Activated T-helper 2 cell treated with anti-CD3 and anti-CD28 coated beads, Interferon-gamma antibody, Interleukin-2, Interleukin-4, amounts not matched to agents 10 μg/mL and 5 μg/mL and 100 μg/mL, durations not matched to agents 14 hours and 24 hours and 36 hours (primary cell): Measurements from ENCODE around the gene POU2F3. TPM values are rescaled to one million over a fixed set of nuclear protein-coding genes. Genes with fewer than 3 reads are reported as not detected.

ENCODE experiments used
- DNase-seq: peaks from one replicate; pipeline ENCODE4 v3.0.0; 2021; ENCODE audit warnings: low spot score
- H3K27ac Mint-ChIP-seq: one replicate; pipeline ENCODE4 v1.8.0; 2021; ENCODE audit warnings: mixed read lengths
- H3K27me3 Mint-ChIP-seq: one replicate; pipeline ENCODE4 v1.8.0; 2021; ENCODE audit warnings: low read depth, mixed read lengths
- H3K36me3 Mint-ChIP-seq: one replicate; pipeline ENCODE4 v1.8.0; 2021; ENCODE audit warnings: low read depth, mixed read lengths
- H3K4me1 Mint-ChIP-seq: one replicate; pipeline ENCODE4 v1.8.0; 2021; ENCODE audit warnings: low read depth, mixed read lengths
- H3K4me3 Mint-ChIP-seq: one replicate; pipeline ENCODE4 v1.8.0; 2021; ENCODE audit warnings: low read depth, mild to moderate bottlenecking, moderate library complexity, mixed read lengths
- H3K9me3 Mint-ChIP-seq: one replicate; pipeline ENCODE4 v1.8.0; 2021; ENCODE audit warnings: mixed read lengths
- intact Hi-C: fragments of 100-400 bp; cut with micrococcal nuclease; formaldehyde crosslinking; loops from one replicate; pipeline ENCODE4 v1.15.1; 2023
- total RNA-seq: library from RNA; stranded (reverse); gene quantifications from 2 replicates; pipeline ENCODE4 v1.2.3, GENCODE V29; 2022

Gene POU2F3
- total RNA-seq, 1 donor from 2014 or later: not detected

DNA sequence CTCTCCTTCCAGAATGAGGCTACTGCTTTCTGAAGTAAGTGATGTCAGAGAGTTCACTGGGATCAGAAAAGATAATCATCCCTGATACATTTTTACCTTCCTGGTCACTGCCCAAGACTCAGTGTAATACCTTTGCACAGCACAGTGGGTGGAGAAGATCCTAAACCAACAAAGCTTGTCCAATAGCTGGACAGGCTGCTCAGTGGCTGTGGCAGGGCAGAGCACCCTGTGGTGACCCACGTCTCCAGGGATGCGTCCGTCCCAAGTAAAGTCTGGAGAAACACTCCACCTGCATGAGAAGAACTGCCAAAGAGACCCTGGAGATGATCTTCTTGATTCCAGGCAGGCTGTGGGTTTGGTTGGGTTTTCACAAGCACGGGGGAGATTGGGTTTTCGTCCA, 54.2 kb downstream of the POU2F3 start:
- DNase-seq: no peak
- H3K4me1 Mint-ChIP-seq: no peaks in the 10 kb centered on the region
- peaks cover 59% of the 10 kb centered on the region for H3K27me3 Mint-ChIP-seq
- no peak overlapping the region for H3K4me3 Mint-ChIP-seq
- no peak overlapping the region for H3K27ac Mint-ChIP-seq
- no peaks in the 10 kb centered on the region for H3K9me3 Mint-ChIP-seq
- no peaks in the 10 kb centered on the region for H3K36me3 Mint-ChIP-seq
- intact Hi-C loops: no loop called here

DNA sequence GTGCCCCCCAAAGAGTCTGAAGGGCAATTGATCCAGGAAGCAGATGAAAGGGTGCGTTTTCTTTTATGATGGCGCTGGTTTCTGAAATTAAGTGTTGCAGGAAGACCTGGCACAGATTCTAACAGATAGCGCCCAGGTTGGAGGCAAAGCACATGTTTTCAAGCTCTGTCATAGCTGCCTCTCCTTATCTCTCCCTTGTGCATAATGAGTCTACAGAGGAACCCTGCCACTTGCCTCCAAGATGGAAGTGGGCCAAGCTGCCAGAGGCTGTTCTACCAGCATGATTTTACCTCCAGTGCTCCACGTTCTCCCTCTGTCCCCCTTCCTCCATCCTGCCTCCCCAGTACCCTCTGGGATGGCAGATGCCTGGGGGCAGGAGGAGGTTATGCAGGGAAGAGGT, 55.2 kb downstream of the POU2F3 start:
- H3K27ac Mint-ChIP-seq: no peak overlapping the region
- no peaks in the 10 kb centered on the region for H3K36me3 Mint-ChIP-seq
- H3K27me3 Mint-ChIP-seq: peaks cover 55% of the 10 kb centered on the region
- no peak overlapping the region for H3K4me3 Mint-ChIP-seq
- intact Hi-C loops: no loop called here
- no peak for DNase-seq
- H3K9me3 Mint-ChIP-seq: no peaks in the 10 kb centered on the region
- H3K4me1 Mint-ChIP-seq: no peaks in the 10 kb centered on the region

DNA sequence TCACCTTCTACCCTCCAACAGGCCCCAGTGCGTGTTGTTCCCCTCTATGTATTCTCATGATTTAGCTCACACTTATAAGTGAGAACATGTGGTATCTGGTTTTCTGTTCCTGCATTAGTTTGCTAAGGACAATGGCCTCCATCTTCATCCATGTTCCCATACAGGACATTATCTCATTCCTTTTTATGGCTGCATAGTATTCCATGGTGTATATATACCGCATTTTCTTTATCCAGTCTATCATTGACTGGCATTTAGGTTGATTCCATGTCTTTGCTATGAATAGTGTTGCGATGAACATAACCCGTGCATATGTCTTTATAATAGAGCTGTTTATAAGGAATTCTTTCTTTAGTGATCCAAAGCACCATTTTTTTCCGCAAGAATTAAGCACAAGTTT, 56.6 kb downstream of the POU2F3 start:
- no peaks in the 10 kb centered on the region for H3K36me3 Mint-ChIP-seq
- no peak for DNase-seq
- H3K27ac Mint-ChIP-seq: no peak overlapping the region
- intact Hi-C loops: no loop called here
- no peak overlapping the region for H3K4me3 Mint-ChIP-seq
- no peaks in the 10 kb centered on the region for H3K9me3 Mint-ChIP-seq
- peaks cover 48% of the 10 kb centered on the region for H3K27me3 Mint-ChIP-seq
- no peaks in the 10 kb centered on the region for H3K4me1 Mint-ChIP-seq

DNA sequence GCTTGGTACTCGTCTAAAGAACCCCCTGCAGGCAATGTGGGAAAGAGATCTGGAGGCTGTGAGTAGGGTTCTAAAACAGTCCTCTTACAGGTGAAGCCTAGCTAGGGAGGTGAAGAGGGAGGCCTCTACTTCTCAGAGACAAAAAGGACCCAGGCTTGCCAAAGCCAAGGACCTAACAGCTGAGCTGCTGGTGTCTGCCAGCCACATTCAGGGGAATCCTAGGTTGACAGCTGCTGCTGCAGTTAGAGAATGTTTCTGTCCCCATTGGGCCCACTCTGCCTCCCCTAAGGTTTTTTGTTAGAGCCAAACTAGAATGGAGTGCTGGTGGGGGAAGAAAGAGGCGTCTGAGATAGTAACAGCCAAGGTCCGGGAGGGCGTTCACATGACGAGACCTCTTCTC, 58.5 kb downstream of the POU2F3 start:
- H3K36me3 Mint-ChIP-seq: no peaks in the 10 kb centered on the region
- DNase-seq: no peak
- peaks cover 50% of the 10 kb centered on the region for H3K27me3 Mint-ChIP-seq
- no peaks in the 10 kb centered on the region for H3K9me3 Mint-ChIP-seq
- H3K4me3 Mint-ChIP-seq: no peak overlapping the region
- intact Hi-C loops: no loop called here
- H3K4me1 Mint-ChIP-seq: no peaks in the 10 kb centered on the region
- no peak overlapping the region for H3K27ac Mint-ChIP-seq

DNA sequence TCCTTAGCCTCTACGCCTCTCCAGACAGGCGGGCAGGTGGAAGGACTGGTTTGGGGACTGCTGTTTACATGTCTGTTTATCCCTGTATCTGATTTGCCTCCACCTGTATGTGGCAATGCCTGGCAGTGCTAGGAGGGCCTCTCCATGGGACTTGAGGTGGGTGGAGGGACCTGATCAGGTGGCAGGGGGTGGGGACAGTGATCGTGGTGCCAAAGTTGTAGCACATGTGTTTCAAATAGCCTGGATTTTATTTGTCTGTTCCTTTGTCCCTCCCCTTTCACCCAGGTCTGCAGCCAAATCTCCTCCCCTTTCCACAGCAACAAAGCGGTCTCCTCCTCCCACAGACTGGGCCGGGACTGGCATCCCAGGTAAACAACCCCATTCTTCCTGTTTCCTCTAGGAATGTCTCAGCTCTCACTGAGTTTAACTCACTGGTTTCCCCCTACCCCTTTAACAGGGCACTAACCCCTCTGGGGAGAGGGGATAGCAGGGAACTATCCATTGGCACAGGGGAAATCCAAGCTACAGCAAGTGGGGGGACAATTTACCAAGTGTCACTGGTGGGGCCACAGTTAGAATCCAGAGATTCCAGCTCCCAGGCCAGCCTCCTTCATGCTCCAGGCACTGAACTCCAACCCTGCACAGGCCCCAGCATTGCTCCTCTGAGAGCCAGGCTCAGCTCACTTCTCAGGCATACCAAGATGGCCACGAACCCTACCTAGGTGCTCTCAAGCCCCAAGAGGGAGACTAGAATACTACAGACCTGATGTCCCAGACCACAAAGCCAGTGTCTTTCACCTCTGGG, 62.3 kb downstream of the POU2F3 start:
- intact Hi-C loops: no loop called here
- DNase-seq: no peak
- peaks cover 29% of the 10 kb centered on the region for H3K27me3 Mint-ChIP-seq

DNA sequence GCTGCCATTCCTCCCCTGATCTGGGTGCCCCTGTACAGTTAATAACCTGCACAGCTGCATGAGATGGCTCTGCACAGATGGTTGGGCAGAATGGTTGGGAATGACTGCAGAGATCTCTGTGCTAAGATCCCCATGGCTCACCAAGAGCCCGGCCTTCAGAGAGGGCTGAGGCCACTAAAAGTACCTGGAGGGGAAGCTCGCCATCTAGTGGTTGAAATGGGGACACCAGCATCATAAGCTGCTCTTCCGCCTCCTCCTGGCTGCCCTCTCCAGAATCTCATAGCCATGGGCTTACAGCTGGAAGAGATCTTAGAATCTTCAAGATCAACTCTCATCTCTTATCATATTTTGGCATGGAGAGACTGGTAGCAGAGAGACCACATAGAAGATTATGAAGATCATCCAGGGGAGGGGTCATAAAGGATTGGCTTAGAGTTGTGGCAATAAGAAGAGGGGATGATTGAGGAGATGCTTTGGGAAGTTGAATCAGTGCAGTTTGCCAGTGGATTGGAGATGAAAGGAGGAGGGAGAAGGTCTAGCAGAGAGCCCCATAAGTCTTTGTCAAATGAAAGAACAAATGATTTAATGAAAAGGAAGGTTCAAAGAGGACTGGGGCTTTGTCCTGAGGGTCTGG, 63.2 kb downstream of the POU2F3 start:
- intact Hi-C loops: loop anchor here (1.0 kb wide), 2 partner anchors 68 to 131 kb away; no protein-coding TSS in a partner anchor
- H3K9me3 Mint-ChIP-seq: no peaks in the 10 kb centered on the region
- H3K27me3 Mint-ChIP-seq: peaks cover 25% of the 10 kb centered on the region

More for the DNA sequence above, 62.3 kb downstream of the POU2F3 start:
- Mint-ChIP-seq H3K27ac (peak overlapping the region; percentile 28), H3K36me3 (no peaks in the 10 kb centered on the region), H3K4me3 (no peak overlapping the region), H3K4me1 (no peaks in the 10 kb centered on the region), H3K9me3 (no peaks in the 10 kb centered on the region)

DNA sequence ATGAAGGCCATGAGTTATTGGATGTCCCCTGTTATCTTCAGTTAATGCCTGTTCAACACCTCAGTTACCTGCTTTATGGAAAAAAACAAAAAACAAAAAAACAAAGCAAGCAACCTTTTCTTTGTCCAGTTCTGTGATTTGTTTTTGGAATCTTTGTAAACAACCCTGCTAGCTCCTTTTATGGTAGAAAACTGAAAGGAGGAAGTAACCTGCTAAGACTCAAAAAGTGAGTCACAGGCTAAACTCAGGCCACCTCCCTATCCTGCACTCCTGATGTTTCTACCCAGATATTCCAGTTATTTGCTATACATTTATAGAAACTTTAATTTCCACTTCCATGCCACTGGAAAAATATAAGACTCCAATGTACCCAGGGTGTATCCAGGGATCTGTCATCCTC, 64.6 kb downstream of the POU2F3 start:
- H3K9me3 Mint-ChIP-seq: no peaks in the 10 kb centered on the region
- H3K4me3 Mint-ChIP-seq: no peak overlapping the region
- H3K36me3 Mint-ChIP-seq: no peaks in the 10 kb centered on the region
- no peak for DNase-seq
- H3K27me3 Mint-ChIP-seq: peaks cover 20% of the 10 kb centered on the region
- intact Hi-C loops: no loop called here
- no peaks in the 10 kb centered on the region for H3K4me1 Mint-ChIP-seq
- no peak overlapping the region for H3K27ac Mint-ChIP-seq

More for the DNA sequence above, 63.2 kb downstream of the POU2F3 start:
- DNase-seq: peak; percentile 46
- no peak overlapping the region for H3K27ac Mint-ChIP-seq
- H3K36me3 Mint-ChIP-seq: no peaks in the 10 kb centered on the region
- H3K4me3 Mint-ChIP-seq: no peak overlapping the region
- H3K4me1 Mint-ChIP-seq: no peaks in the 10 kb centered on the region

DNA sequence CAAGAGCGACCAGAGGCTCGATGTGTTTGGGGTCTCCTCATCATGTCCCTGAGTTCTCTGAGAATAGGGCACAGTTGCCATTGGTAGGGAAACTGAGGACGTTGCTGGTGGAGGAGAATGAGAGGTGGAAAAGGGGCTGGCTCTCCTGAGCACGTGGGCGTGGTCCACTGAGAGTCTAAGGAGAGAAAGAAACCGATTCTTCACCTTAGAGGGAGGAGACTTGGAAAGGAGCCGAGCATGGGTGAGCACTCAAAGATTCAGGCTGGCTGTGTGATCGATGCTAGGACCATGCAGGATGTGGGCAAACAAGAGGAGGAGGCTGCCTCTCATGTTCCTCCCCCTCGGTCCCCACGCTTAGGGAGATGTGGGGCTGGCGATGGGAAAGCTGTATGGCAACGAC, 65.3 kb downstream of the POU2F3 start:
- Mint-ChIP-seq H3K4me1 (no peaks in the 10 kb centered on the region), H3K4me3 (no peak overlapping the region), H3K9me3 (no peaks in the 10 kb centered on the region), H3K27me3 (peaks cover 16% of the 10 kb centered on the region), H3K36me3 (no peaks in the 10 kb centered on the region), H3K27ac (no peak overlapping the region)
- intact Hi-C loops: no loop called here
- no peak for DNase-seq

DNA sequence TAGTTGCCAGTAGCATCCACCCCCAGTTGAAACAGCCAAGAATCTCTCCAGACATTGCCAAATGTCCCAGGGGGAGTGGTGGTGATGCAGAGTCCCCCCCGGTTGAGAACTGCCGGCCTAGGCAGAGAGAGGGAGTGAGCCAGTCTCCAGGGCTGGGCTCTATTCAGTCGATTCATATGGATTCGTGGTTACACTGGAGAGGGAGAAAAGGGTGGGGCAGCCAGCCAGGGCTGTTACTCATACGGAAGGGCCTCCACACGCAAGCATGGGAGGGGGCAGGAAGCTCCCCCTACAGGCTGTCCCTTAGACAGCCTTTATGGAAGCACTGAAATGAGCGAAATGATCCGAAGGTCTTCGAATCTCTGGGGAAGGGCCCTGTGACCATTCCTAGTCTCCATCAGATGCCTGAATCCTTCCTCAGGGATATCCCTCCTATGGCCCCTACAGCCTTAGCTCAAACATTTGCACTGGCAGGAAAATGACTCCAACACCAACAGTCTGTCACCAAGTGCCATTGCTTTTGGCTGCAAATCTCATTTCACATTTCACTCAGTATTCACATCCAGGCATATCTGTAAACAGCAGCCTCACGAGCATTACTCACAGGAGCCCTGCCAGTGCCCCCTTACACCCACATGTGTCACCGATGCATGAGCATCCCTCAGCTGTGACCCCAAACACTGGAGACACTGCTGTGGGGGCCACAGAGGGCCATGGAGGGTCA, 66.7 kb downstream of the POU2F3 start:
- intact Hi-C loops: no loop called here
- no peak overlapping the region for H3K27ac Mint-ChIP-seq
- H3K4me3 Mint-ChIP-seq: no peak overlapping the region
- H3K27me3 Mint-ChIP-seq: peaks cover 13% of the 10 kb centered on the region
- DNase-seq: no peak
- H3K4me1 Mint-ChIP-seq: no peaks in the 10 kb centered on the region
- H3K9me3 Mint-ChIP-seq: no peaks in the 10 kb centered on the region
- no peaks in the 10 kb centered on the region for H3K36me3 Mint-ChIP-seq

DNA sequence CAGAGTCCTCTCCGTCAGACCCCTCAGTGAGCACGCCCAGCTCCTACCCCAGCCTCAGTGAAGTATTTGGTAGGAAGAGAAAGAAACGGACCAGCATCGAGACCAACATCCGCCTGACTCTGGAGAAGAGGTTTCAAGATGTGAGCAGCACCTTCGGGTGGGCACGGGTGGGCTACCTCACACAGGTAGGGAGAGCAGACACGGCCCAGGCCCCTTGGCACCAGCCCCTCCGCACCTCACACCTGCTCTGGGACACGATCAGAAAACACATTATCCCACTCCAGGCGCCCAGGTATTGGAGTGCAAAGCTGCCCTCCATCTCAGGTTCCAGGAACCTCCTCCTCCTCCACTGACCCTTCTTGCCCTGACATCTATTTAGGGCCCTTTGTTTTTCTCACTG, 67.5 kb downstream of the POU2F3 start:
- no peaks in the 10 kb centered on the region for H3K36me3 Mint-ChIP-seq
- H3K9me3 Mint-ChIP-seq: no peaks in the 10 kb centered on the region
- no peaks in the 10 kb centered on the region for H3K4me1 Mint-ChIP-seq
- H3K4me3 Mint-ChIP-seq: no peak overlapping the region
- DNase-seq: no peak
- peaks cover 9% of the 10 kb centered on the region for H3K27me3 Mint-ChIP-seq
- intact Hi-C loops: no loop called here
- no peak overlapping the region for H3K27ac Mint-ChIP-seq

DNA sequence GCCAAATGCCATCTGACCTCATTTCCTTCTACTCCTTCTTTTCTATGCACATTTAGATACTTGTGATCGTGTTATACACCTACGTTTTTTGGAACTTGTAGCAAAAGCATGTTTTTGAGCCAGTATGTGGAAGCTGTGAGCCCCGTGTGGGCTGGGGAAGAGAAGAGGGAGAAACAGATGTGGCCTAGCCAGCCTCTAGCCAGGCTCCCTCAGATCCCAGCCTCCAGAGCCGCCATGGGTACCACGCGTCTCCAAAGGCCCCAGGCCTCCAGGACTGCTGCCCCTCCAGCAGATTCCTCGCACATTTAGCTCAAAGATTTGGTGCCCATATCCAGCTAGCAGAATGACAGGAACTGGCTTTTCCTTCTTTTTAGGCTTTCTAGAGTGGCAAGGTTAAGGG, 68.1 kb downstream of the POU2F3 start:
- H3K27me3 Mint-ChIP-seq: peaks cover 8% of the 10 kb centered on the region

DNA sequence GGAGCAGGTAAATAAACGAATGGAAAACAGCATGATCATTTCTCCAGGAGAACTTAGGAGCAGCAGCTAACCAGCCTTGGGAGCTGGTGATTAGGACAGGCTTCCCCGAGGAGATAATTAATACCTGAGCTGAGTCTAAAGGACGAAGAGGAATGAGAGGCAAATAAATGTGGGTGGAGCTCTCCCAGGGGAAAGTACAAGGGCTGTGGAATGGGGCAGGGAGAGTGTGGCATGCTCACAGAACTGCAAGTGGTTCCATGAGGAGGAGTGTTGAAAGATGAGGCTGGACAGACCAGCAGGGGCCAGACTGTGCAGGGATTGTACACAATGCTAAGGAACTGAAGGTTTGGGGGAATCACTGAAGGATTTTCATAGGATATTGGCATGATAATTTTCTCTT, 70.9 kb downstream of the POU2F3 start:
- Mint-ChIP-seq H3K27me3 (peaks cover 9% of the 10 kb centered on the region), H3K4me3 (no peak overlapping the region), H3K27ac (no peak overlapping the region), H3K4me1 (no peaks in the 10 kb centered on the region), H3K36me3 (no peaks in the 10 kb centered on the region), H3K9me3 (no peaks in the 10 kb centered on the region)
- no peak for DNase-seq
- intact Hi-C loops: no loop called here

More for the DNA sequence above, 68.1 kb downstream of the POU2F3 start:
- no peak overlapping the region for H3K4me3 Mint-ChIP-seq
- no peaks in the 10 kb centered on the region for H3K4me1 Mint-ChIP-seq
- no peaks in the 10 kb centered on the region for H3K36me3 Mint-ChIP-seq
- H3K9me3 Mint-ChIP-seq: no peaks in the 10 kb centered on the region
- DNase-seq: no peak
- intact Hi-C loops: no loop called here
- H3K27ac Mint-ChIP-seq: no peak overlapping the region

DNA sequence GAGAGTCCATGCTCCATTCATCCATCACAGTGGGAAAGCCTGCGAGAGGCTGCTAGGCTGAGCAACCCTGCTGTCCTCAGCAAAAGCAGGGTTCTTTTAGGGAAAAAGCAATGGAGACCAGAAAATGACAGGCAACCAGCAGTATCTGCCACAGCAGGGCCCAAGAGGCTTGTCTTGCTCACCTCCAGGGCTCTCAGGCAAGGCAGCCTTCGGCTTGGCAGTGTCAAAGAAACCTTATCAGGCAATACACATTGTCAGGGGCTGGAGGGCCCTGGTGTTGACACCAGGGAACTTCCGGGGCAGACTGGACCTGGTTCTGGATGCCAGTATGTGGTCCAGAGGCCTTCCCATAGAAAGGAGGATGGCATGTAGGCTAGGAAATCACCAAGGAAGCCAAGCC, 74.9 kb downstream of the POU2F3 start:
- H3K36me3 Mint-ChIP-seq: no peaks in the 10 kb centered on the region
- H3K27ac Mint-ChIP-seq: no peak overlapping the region
- no peak for DNase-seq
- H3K9me3 Mint-ChIP-seq: no peaks in the 10 kb centered on the region
- H3K4me3 Mint-ChIP-seq: no peak overlapping the region
- intact Hi-C loops: no loop called here
- peaks cover 24% of the 10 kb centered on the region for H3K27me3 Mint-ChIP-seq
- H3K4me1 Mint-ChIP-seq: no peaks in the 10 kb centered on the region
